Tibial nerve (tissue), 4 donors: Measurements from ENCODE around the gene AVEN.

Source experiments
- CTCF ChIP-seq, 5 experiments: fragments of 200-600 bp in 3 of 5; fragments of 450-650 bp in 2 of 5; sonication (generic) in 3 of 5; IDR thresholded peaks; one replicate each; pipeline ENCODE4 v1.5.1; 2016 to 2019; ENCODE audit warnings: antibody characterized with exemption in 5 of 5, mild to moderate bottlenecking in 3 of 5, moderate library complexity in 2 of 5
- EP300 ChIP-seq, 2 donors: sonication (generic); formaldehyde crosslinking; IDR thresholded peaks; one replicate each; pipeline ENCODE4 v1.6.1; 2017; ENCODE audit warnings: antibody characterized with exemption in 2 of 2, mild to moderate bottlenecking in 1 of 2
- POLR2A ChIP-seq, 2 donors: fragments of 450-650 bp; IDR thresholded peaks; one replicate each; pipeline ENCODE4 v1.6.1; 2017; ENCODE audit warnings: antibody characterized with exemption in 2 of 2, mild to moderate bottlenecking in 2 of 2, moderate library complexity in 2 of 2

GRCh38 chr15:34059946-34060345 is 20.9 kb upstream of the AVEN start:
- no peak for TF ChIP-seq CTCF (IDR thresholded peaks at IDR 0.05)
- TF ChIP-seq POLR2A (IDR thresholded peaks at IDR 0.05): no peak
- no peak for TF ChIP-seq EP300 (IDR thresholded peaks at IDR 0.05)
